ENCODE data around the gene CMC2. TPM values are rescaled to one million over a fixed set of nuclear protein-coding genes. Genes with fewer than 3 reads are reported as not detected.

Gene CMC2
- total and polyA plus RNA-seq, 9 of the 15 experiments (the other 6 are each of a cell fraction or from before 2014, with no cell fraction given), result 122 to 501 (median 172) TPM

- TF ChIP-seq E2F4 (CRISPR knock-in tag; IDR thresholded peaks at IDR 0.05; ENCODE audit: low read depth) (0 out of 2 replicates have a peak, but pooled peaks have one; percentile 16), ARNT (IDR thresholded peaks at IDR 0.05) (0 out of 4 replicates have a peak, but pooled peaks of 1 of the 2 experiments have one; percentile 1), E2F5 (CRISPR knock-in tag; IDR thresholded peaks at IDR 0.05) (no peak), SIN3A (IDR thresholded peaks at IDR 0.05; ENCODE audit: borderline replicate concordance in 2 of 2, control insufficient read depth in 1 of 2, low read depth in 2 of 2, low read length in 2 of 2) (peak in 1 of 2 experiments; percentile 80; a peak in 2 of 4 replicates), PHB (CRISPR knock-in tag; IDR thresholded peaks at IDR 0.05) (0 out of 2 replicates have a peak, but pooled peaks have one; percentile 37), ZNF707 (CRISPR knock-in tag; conservative IDR thresholded peaks at IDR 0.05) (no peak), PRPF4 (IDR thresholded peaks at IDR 0.05; ENCODE audit: insufficient read depth, low read depth, low read length, poor library complexity, severe bottlenecking) (peak; percentile 41), JUN (IDR thresholded peaks at IDR 0.05; ENCODE audit: borderline replicate concordance, low read depth, low read length) (peak; percentile 40; the same call in 1 of the 2 replicates), JUN (CRISPR knock-in tag; IDR thresholded peaks at IDR 0.05; ENCODE audit: borderline replicate concordance) (no peak), ZNF609 (CRISPR knock-in tag; IDR thresholded peaks at IDR 0.05; ENCODE audit: borderline replicate concordance) (0 out of 2 replicates have a peak, but pooled peaks have one; percentile 30)
Observed at GRCh38 chr16:81006211-81006812, 373 bp downstream of the CMC2 start (continued).
